GM19025 (cell line): Measurements from ENCODE around the gene APH1B.

Experiments
- ATAC-seq: cut with Tn5 transposase; IDR thresholded peaks from one replicate; pipeline ENCODE4 v1.9.1; 2021; ENCODE audit warnings: mild to moderate bottlenecking, low read depth, moderate library complexity; ENCODE audit not compliant: unreplicated experiment

APH1B gene

GRCh38 chr15:63251701-63252100, 25.7 kb upstream of the APH1B start:
- ATAC-seq: no peak

GRCh38 chr15:63252292-63252691, 25.1 kb upstream of the APH1B start:
- no peak for ATAC-seq

GRCh38 chr15:63254991-63255390, 22.4 kb upstream of the APH1B start:
- no peak for ATAC-seq

- no peak for ATAC-seq
Observed at GRCh38 chr15:63255489-63255990, 21.9 kb upstream of the APH1B start.

- no peak for ATAC-seq
Observed at GRCh38 chr15:63256433-63257274, 20.8 kb upstream of the APH1B start.

GRCh38 chr15:63258658-63259057, 18.7 kb upstream of the APH1B start:
- ATAC-seq: no peak

GRCh38 chr15:63260791-63261190, 16.6 kb upstream of the APH1B start:
- ATAC-seq: no peak

GRCh38 chr15:63261311-63261710, 16.1 kb upstream of the APH1B start:
- no peak for ATAC-seq

GRCh38 chr15:63263519-63263918, 13.9 kb upstream of the APH1B start:
- ATAC-seq: no peak

GRCh38 chr15:63264688-63265293, 12.6 kb upstream of the APH1B start:
- ATAC-seq: no peak

- no peak for ATAC-seq
Observed at GRCh38 chr15:63274427-63274826, 3.0 kb upstream of the APH1B start.

- ATAC-seq: no peak
Observed at GRCh38 chr15:63276342-63277037, 915 bp upstream of the APH1B start.

GRCh38 chr15:63277893-63278456, 570 bp downstream of the APH1B start:
- ATAC-seq: no peak

- ATAC-seq: no peak
Observed at GRCh38 chr15:63283126-63283525, 5.7 kb downstream of the APH1B start.

GRCh38 chr15:63284335-63284734, 6.9 kb downstream of the APH1B start:
- no peak for ATAC-seq

GRCh38 chr15:63287109-63287508, 9.7 kb downstream of the APH1B start:
- no peak for ATAC-seq

GRCh38 chr15:63288342-63288741, 10.9 kb downstream of the APH1B start:
- ATAC-seq: no peak

- ATAC-seq: no peak
Observed at GRCh38 chr15:63288778-63289378, 11.5 kb downstream of the APH1B start.

- no peak for ATAC-seq
Observed at GRCh38 chr15:63291507-63291906, 14.1 kb downstream of the APH1B start.

- ATAC-seq: no peak
Observed at GRCh38 chr15:63292241-63292640, 14.8 kb downstream of the APH1B start.

GRCh38 chr15:63292771-63293170, 15.4 kb downstream of the APH1B start:
- ATAC-seq: no peak
